Activated naive CD4-positive, alpha-beta T cell treated with anti-CD3 and anti-CD28 coated beads, Interleukin-2, amount 10 ng/mL, durations not matched to agents 7 days and 5 days (primary cell): ENCODE results near the gene ATF7IP2.
A peak's percentile ranks its signal among the peaks of the same experiment; 100 is the strongest.
"Not testable (repeated sequence)": the region's sequence is repeated elsewhere in the genome, so short reads cannot be mapped to it uniquely, and the experiment has no call there.

Experiments
- CTCF ChIA-PET: fragments of 350-600 bp; sonication (Branson Sonifier 250); formaldehyde crosslinking; loops from one replicate; lab custom pipeline; 2021; ENCODE audit warnings: antibody characterized with exemption; lab: Charles Lee
- DNase-seq: peaks from one replicate; pipeline ENCODE4 v3.0.0-alpha.2; 2020
- H3K27ac Mint-ChIP-seq: one replicate; pipeline ENCODE4 v1.8.0; 2021; ENCODE audit warnings: mild to moderate bottlenecking, moderate library complexity, mixed read lengths
- H3K27me3 Mint-ChIP-seq: one replicate; pipeline ENCODE4 v1.8.0; 2021; ENCODE audit warnings: mild to moderate bottlenecking, mixed read lengths
- H3K36me3 Mint-ChIP-seq: one replicate; pipeline ENCODE4 v1.8.0; 2021; ENCODE audit warnings: mixed read lengths
- H3K4me1 Mint-ChIP-seq: one replicate; pipeline ENCODE4 v1.8.0; 2021; ENCODE audit warnings: mixed read lengths
- H3K4me3 Mint-ChIP-seq: one replicate; pipeline ENCODE4 v1.8.0; 2021; ENCODE audit warnings: mild to moderate bottlenecking, moderate library complexity, mixed read lengths
- H3K9me3 Mint-ChIP-seq: one replicate; pipeline ENCODE4 v1.8.0; 2021; ENCODE audit warnings: mixed read lengths

Gene ATF7IP2

GRCh38 chr16:10497132-10498101 lies 111.6 kb downstream of the ATF7IP2 start:
- H3K27ac Mint-ChIP-seq, result no peak overlapping the region

DNA sequence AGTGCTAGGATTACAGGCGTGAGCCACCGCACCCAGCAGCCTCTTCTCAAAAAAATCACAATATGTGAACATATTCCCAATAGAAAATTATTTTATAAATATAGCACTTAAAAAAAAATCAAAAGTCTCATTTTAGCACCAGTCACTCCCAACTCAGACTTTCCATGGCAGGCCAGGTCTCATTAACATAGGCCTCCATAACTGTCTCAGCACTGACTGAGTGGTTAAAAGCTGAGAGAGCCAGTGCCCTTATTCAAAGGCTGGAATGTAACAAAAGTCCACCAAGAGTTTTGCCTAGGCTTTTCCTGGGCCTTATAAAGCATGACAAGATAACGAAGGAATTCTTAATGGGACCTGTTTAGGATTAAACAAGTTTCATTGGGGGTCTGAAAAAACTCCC lies 114.7 kb downstream of the ATF7IP2 start:
- Mint-ChIP-seq H3K27ac (no peak overlapping the region), H3K4me3 (no peak overlapping the region), H3K27me3 (no peaks in the 10 kb centered on the region), H3K4me1 (no peaks in the 10 kb centered on the region), H3K9me3 (no peaks in the 10 kb centered on the region), H3K36me3 (no peaks in the 10 kb centered on the region)
- no peak for DNase-seq
- CTCF ChIA-PET, result interaction anchor here (0.6 to 0.7 kb wide), 2 partner anchors 14 to 178 kb away, joined by 3 read pairs; no protein-coding TSS in a partner anchor

More at GRCh38 chr16:10497132-10498101, 111.6 kb downstream of the ATF7IP2 start:
- CTCF ChIA-PET, result no interaction called here
- no peaks in the 10 kb centered on the region for H3K27me3 Mint-ChIP-seq
- H3K36me3 Mint-ChIP-seq, result no peaks in the 10 kb centered on the region
- no peaks in the 10 kb centered on the region for H3K4me1 Mint-ChIP-seq
- peak; percentile 43 for DNase-seq
- no peak overlapping the region for H3K4me3 Mint-ChIP-seq
- peaks cover 14% of the 10 kb centered on the region for H3K9me3 Mint-ChIP-seq

GRCh38 chr16:10501016-10501607 lies 115.3 kb downstream of the ATF7IP2 start:
- no peak overlapping the region for H3K27ac Mint-ChIP-seq
- no peaks in the 10 kb centered on the region for H3K4me1 Mint-ChIP-seq
- no peaks in the 10 kb centered on the region for H3K27me3 Mint-ChIP-seq
- CTCF ChIA-PET, result interaction anchor here (0.6 to 0.9 kb wide), 2 partner anchors 14 to 159 kb away, joined by 3 read pairs; no protein-coding TSS in a partner anchor
- no peak overlapping the region for H3K4me3 Mint-ChIP-seq
- peak; percentile 40 for DNase-seq
- no peaks in the 10 kb centered on the region for H3K9me3 Mint-ChIP-seq
- no peaks in the 10 kb centered on the region for H3K36me3 Mint-ChIP-seq

- H3K27me3 Mint-ChIP-seq, result no peaks in the 10 kb centered on the region
- H3K9me3 Mint-ChIP-seq, result no peaks in the 10 kb centered on the region
- H3K4me1 Mint-ChIP-seq, result no peaks in the 10 kb centered on the region
- H3K4me3 Mint-ChIP-seq, result no peak overlapping the region
- H3K27ac Mint-ChIP-seq, result no peak overlapping the region
- no peak for DNase-seq
- CTCF ChIA-PET, result no interaction called here
- no peaks in the 10 kb centered on the region for H3K36me3 Mint-ChIP-seq
These were observed 116.9 kb downstream of the ATF7IP2 start for GRCh38 chr16:10502776-10503175.

DNA sequence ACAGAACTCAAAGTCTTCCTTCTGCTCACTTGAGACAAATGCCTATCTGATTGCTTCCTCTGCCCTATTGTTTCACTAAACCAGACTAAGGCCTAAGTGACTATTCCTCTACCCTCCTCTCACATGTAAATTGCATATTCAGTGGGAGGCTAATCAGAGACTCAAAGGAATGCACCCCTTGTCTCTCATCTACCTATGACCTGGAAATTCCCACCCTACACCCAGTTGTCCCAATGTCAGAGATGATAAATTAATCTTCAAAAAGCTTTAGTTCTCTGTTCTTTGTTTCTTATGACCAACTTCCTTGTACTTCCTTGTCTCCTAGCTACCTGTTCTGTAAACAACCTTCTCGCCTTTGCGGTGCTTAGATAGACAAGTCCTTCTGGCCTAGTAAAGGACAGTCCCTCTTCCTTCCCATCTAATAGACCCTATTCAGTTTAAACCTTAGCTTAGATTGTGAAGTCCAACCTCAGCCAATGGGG lies 118.6 kb downstream of the ATF7IP2 start:
- CTCF ChIA-PET, result interaction anchor here (0.7 to 2.3 kb wide), 5 partner anchors 10 to 248 kb away, joined by 4 to 9 read pairs (median 4); no protein-coding TSS in a partner anchor
- no peaks in the 10 kb centered on the region for H3K27me3 Mint-ChIP-seq
- peak overlapping the region; percentile 34 for H3K27ac Mint-ChIP-seq
- H3K4me3 Mint-ChIP-seq, result no peak overlapping the region
- no peaks in the 10 kb centered on the region for H3K36me3 Mint-ChIP-seq
- H3K4me1 Mint-ChIP-seq, result no peaks in the 10 kb centered on the region
- no peak for DNase-seq
- H3K9me3 Mint-ChIP-seq, result no peaks in the 10 kb centered on the region

GRCh38 chr16:10505286-10505685 lies 119.4 kb downstream of the ATF7IP2 start:
- H3K4me1 Mint-ChIP-seq, H3K36me3 Mint-ChIP-seq, H3K9me3 Mint-ChIP-seq, H3K27me3 Mint-ChIP-seq, H3K4me3 Mint-ChIP-seq, DNase-seq, H3K27ac Mint-ChIP-seq: not testable (repeated sequence)
- CTCF ChIA-PET, result interaction anchor here (2.3 kb wide), 1 partner anchor 249 kb away, joined by 9 read pairs; no protein-coding TSS in a partner anchor

GRCh38 chr16:10509534-10510025 lies 123.7 kb downstream of the ATF7IP2 start:
- H3K4me1 Mint-ChIP-seq, result no peaks in the 10 kb centered on the region
- peak; percentile 72 for DNase-seq
- no peaks in the 10 kb centered on the region for H3K9me3 Mint-ChIP-seq
- H3K36me3 Mint-ChIP-seq, result no peaks in the 10 kb centered on the region
- peaks cover 5% of the 10 kb centered on the region for H3K27me3 Mint-ChIP-seq
- no peak overlapping the region for H3K4me3 Mint-ChIP-seq
- CTCF ChIA-PET, result interaction anchor here (0.6 to 3.2 kb wide), 12 partner anchors 47 to 267 kb away, joined by 3 to 35 read pairs (median 4); no protein-coding TSS in a partner anchor
- no peak overlapping the region for H3K27ac Mint-ChIP-seq

DNA sequence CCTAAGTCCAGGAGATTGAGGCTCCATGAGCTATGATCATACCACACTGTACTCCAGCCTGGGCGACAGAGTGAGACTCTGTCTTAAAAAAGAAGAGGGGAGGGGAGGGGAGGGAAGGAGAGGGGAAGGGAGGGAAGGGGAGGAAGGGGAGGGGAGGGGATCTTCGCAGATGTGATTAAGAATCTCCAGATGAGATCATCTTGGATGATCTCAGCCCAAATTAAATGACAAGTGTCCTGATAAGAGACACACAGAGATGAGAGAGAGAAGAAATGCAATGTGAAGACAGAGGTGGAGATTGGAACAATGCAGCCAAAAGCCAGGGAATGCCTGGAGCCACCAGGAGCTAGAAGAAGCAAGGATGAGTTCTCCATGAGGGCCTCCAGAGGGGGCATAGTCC lies 124.4 kb downstream of the ATF7IP2 start:
- peaks cover 5% of the 10 kb centered on the region for H3K27me3 Mint-ChIP-seq
- no peak for DNase-seq
- no peaks in the 10 kb centered on the region for H3K4me1 Mint-ChIP-seq
- no peaks in the 10 kb centered on the region for H3K9me3 Mint-ChIP-seq
- H3K4me3 Mint-ChIP-seq, result no peak overlapping the region
- no peaks in the 10 kb centered on the region for H3K36me3 Mint-ChIP-seq
- no peak overlapping the region for H3K27ac Mint-ChIP-seq
- CTCF ChIA-PET, result interaction anchor here (1.1 to 3.2 kb wide), 8 partner anchors 178 to 268 kb away, joined by 3 to 35 read pairs (median 6); no protein-coding TSS in a partner anchor

GRCh38 chr16:10511829-10512228 lies 126.0 kb downstream of the ATF7IP2 start:
- H3K4me1 Mint-ChIP-seq, result no peaks in the 10 kb centered on the region
- CTCF ChIA-PET, result interaction anchor here (1.0 to 6.0 kb wide), 5 partner anchors 197 to 407 kb away, joined by 3 to 35 read pairs (median 4); no protein-coding TSS in a partner anchor
- no peak overlapping the region for H3K4me3 Mint-ChIP-seq
- H3K27me3 Mint-ChIP-seq, result peaks cover 5% of the 10 kb centered on the region
- no peak for DNase-seq
- no peaks in the 10 kb centered on the region for H3K36me3 Mint-ChIP-seq
- no peak overlapping the region for H3K27ac Mint-ChIP-seq
- H3K9me3 Mint-ChIP-seq, result no peaks in the 10 kb centered on the region

GRCh38 chr16:10514369-10515055 lies 128.7 kb downstream of the ATF7IP2 start:
- CTCF ChIA-PET, result interaction anchor here (0.6 to 6.0 kb wide), 27 partner anchors 9 to 669 kb away, joined by 3 to 43 read pairs (median 4); no protein-coding TSS in a partner anchor
- H3K27ac Mint-ChIP-seq, result no peak overlapping the region
- DNase-seq, result peak; percentile 63
- H3K27me3 Mint-ChIP-seq, result peaks cover 5% of the 10 kb centered on the region
- H3K4me1 Mint-ChIP-seq, result no peaks in the 10 kb centered on the region
- H3K9me3 Mint-ChIP-seq, result no peaks in the 10 kb centered on the region
- no peak overlapping the region for H3K4me3 Mint-ChIP-seq
- H3K36me3 Mint-ChIP-seq, result no peaks in the 10 kb centered on the region

GRCh38 chr16:10517868-10518267 lies 132.0 kb downstream of the ATF7IP2 start:
- DNase-seq, result no peak
- Mint-ChIP-seq H3K4me1 (no peaks in the 10 kb centered on the region), H3K9me3 (no peaks in the 10 kb centered on the region), H3K36me3 (no peaks in the 10 kb centered on the region), H3K4me3 (no peak overlapping the region), H3K27me3 (peaks cover 4% of the 10 kb centered on the region), H3K27ac (no peak overlapping the region)
- CTCF ChIA-PET, result interaction anchor here (0.9 kb wide), 1 partner anchor 104 kb away, joined by 3 read pairs; no protein-coding TSS in a partner anchor

DNA sequence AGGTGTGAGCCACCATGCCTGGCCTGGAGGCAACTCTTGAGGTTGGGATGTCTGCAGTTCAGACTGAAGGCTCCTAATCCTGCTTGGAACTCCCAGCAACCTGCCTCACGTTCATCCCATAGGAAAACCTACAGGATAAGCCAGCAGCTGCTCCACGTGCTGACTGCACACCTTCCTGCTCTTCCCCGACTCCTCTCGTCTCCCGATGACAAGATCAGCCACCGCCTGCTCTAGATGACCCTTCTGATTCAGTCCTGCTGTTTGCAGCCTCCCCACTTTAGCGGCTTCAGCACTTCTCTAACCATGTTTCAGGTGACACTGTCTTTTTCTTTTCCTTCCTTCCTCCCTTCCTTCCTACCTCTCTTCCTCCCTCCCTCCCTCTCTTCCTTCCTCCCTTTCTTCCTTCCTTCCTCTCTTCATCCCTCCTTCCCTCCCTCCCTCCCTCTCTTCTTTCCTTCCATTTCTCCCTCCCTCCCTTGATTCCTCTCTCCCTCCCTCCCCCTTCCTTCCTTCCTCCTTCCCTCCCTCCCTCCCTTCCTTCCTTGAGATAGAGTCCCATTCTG lies 132.7 kb downstream of the ATF7IP2 start:
- H3K36me3 Mint-ChIP-seq, result no peaks in the 10 kb centered on the region
- CTCF ChIA-PET, result no interaction called here
- H3K27me3 Mint-ChIP-seq, result peaks cover 4% of the 10 kb centered on the region
- DNase-seq, result no peak
- H3K27ac Mint-ChIP-seq, result no peak overlapping the region
- no peak overlapping the region for H3K4me3 Mint-ChIP-seq
- H3K9me3 Mint-ChIP-seq, result no peaks in the 10 kb centered on the region
- no peaks in the 10 kb centered on the region for H3K4me1 Mint-ChIP-seq

- H3K36me3 Mint-ChIP-seq, result no peaks in the 10 kb centered on the region
- H3K27ac Mint-ChIP-seq, result no peak overlapping the region
- no peaks in the 10 kb centered on the region for H3K4me1 Mint-ChIP-seq
- no peaks in the 10 kb centered on the region for H3K9me3 Mint-ChIP-seq
- no peak overlapping the region for H3K4me3 Mint-ChIP-seq
- peaks cover 4% of the 10 kb centered on the region for H3K27me3 Mint-ChIP-seq
- CTCF ChIA-PET, result no interaction called here
- DNase-seq, result no peak
These were observed 133.4 kb downstream of the ATF7IP2 start for GRCh38 chr16:10519297-10519696.
